ENCODE results near the gene EMP3.

EMP3 gene

GRCh38 chr19:48362716-48363499 is 37.6 kb downstream of the EMP3 start:
- H3K14ac ChIP-seq (ENCODE audit: low read length), result peak overlapping the region; percentile 76
- H3K4me3 ChIP-seq (ENCODE audit: low read depth, low read length), result peak overlapping the region; percentile 66
- peak overlapping the region; percentile 95 for H4K12ac ChIP-seq (ENCODE audit: low read depth, low read length)
- no peak overlapping the region for H3K23ac ChIP-seq (ENCODE audit: low read length)
- H3K18ac ChIP-seq (ENCODE audit: low read length), result peak overlapping the region; percentile 43
- peak; percentile 97 to 98 for DNase-seq
- H2AK5ac ChIP-seq (ENCODE audit: low read length), result peak overlapping the region; percentile 24
- H4K91ac ChIP-seq (ENCODE audit: low read depth, low read length), result peak overlapping the region; percentile 68
- H3K9ac ChIP-seq (ENCODE audit: low read length), result peak overlapping the region; percentile 85
- no peaks in the 10 kb centered on the region for H3K79me2 ChIP-seq (ENCODE audit: control insufficient read depth, insufficient read depth, low read length, poor library complexity)
- H2AFZ ChIP-seq (ENCODE audit: insufficient read depth, low read length, poor library complexity), result peak overlapping the region; percentile 82
- peaks cover 4 to 5% of the 10 kb centered on the region in 2 experiments for H3K4me1 ChIP-seq (ENCODE audit: control insufficient read depth in 1 of 2, insufficient read depth in 2 of 2, low read length in 2 of 2)
- peak overlapping the region; percentile 52 for H3K27ac ChIP-seq (ENCODE audit: low read depth, low read length)
- peak overlapping the region; percentile 78 for H4K8ac ChIP-seq (ENCODE audit: low read depth, low read length)
- no peak overlapping the region for H2BK12ac ChIP-seq (ENCODE audit: low read length)
- H3K27me3 ChIP-seq (ENCODE audit: insufficient read depth, low read length), result no peaks in the 10 kb centered on the region
- H2BK5ac ChIP-seq (ENCODE audit: low read depth, low read length, poor library complexity), result peak overlapping the region; percentile 4
- H3K36me3 ChIP-seq (ENCODE audit: control insufficient read depth in 1 of 2, insufficient read depth in 2 of 2, low read length in 2 of 2), result no peaks in the 10 kb centered on the region
- peaks cover 13% of the 10 kb centered on the region for H3K79me1 ChIP-seq (ENCODE audit: low read length)
- H3K9me3 ChIP-seq (ENCODE audit: insufficient read depth, low read depth, low read length), result peaks cover 3% of the 10 kb centered on the region
- peak overlapping the region; percentile 72 for H3K4me2 ChIP-seq (ENCODE audit: low read length)
- H3K4ac ChIP-seq (ENCODE audit: low read depth, low read length), result peak overlapping the region; percentile 5
- WGBS (ENCODE audit: extremely low coverage, insufficient coverage, insufficient read length), result no CpG with 5 or more reads among the region's 26 CpGs
- peak overlapping the region; percentile 4 for H2BK120ac ChIP-seq (ENCODE audit: insufficient read depth, low read length, poor library complexity)

DNA sequence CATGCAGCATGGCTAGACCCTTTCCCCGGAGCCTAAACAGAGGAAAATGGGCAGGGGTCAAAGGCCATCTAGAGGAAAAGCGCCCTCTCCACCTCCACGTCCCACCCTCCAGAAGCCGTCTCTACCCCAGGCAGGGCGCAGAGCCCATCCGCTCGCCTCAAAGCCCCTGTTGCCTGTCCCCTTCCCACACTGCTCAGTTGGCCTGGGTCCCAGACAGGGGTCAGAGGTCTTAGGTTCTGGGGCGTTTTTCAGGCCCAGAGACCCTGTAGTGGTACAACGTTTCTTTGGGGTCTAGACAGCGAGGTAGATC is 38.1 kb downstream of the EMP3 start:
- Histone ChIP-seq H3K14ac (ENCODE audit: low read length) (peak overlapping the region; percentile 76), H2AK5ac (ENCODE audit: low read length) (peak overlapping the region; percentile 24), H3K36me3 (ENCODE audit: control insufficient read depth in 1 of 2, insufficient read depth in 2 of 2, low read length in 2 of 2) (no peaks in the 10 kb centered on the region), H3K18ac (ENCODE audit: low read length) (peak overlapping the region; percentile 43), H3K4ac (ENCODE audit: low read depth, low read length) (peak overlapping the region; percentile 5), H4K12ac (ENCODE audit: low read depth, low read length) (peak overlapping the region; percentile 95), H2BK12ac (ENCODE audit: low read length) (no peak overlapping the region), H3K4me1 (ENCODE audit: control insufficient read depth in 1 of 2, insufficient read depth in 2 of 2, low read length in 2 of 2) (peaks cover 4 to 5% of the 10 kb centered on the region in 2 experiments), H2BK120ac (ENCODE audit: insufficient read depth, low read length, poor library complexity) (peak overlapping the region; percentile 4), H3K27me3 (ENCODE audit: insufficient read depth, low read length) (no peaks in the 10 kb centered on the region), H3K4me2 (ENCODE audit: low read length) (peak overlapping the region; percentile 72), H3K4me3 (ENCODE audit: low read depth, low read length) (peak overlapping the region; percentile 66), H3K79me1 (ENCODE audit: low read length) (peaks cover 13% of the 10 kb centered on the region), H3K79me2 (ENCODE audit: control insufficient read depth, insufficient read depth, low read length, poor library complexity) (no peaks in the 10 kb centered on the region), H4K8ac (ENCODE audit: low read depth, low read length) (peak overlapping the region; percentile 78), H3K23ac (ENCODE audit: low read length) (no peak overlapping the region), H3K9ac (ENCODE audit: low read length) (peak overlapping the region; percentile 85), H3K9me3 (ENCODE audit: insufficient read depth, low read depth, low read length) (peaks cover 3% of the 10 kb centered on the region), H2BK5ac (ENCODE audit: low read depth, low read length, poor library complexity) (peak overlapping the region; percentile 4), H4K91ac (ENCODE audit: low read depth, low read length) (peak overlapping the region; percentile 68), H3K27ac (ENCODE audit: low read depth, low read length) (peak overlapping the region; percentile 52), H2AFZ (ENCODE audit: insufficient read depth, low read length, poor library complexity) (peak overlapping the region; percentile 82)
- peak in 1 of 2 donors; percentile 54 for DNase-seq
- no CpG with 5 or more reads among the region's 10 CpGs for WGBS (ENCODE audit: extremely low coverage, insufficient coverage, insufficient read length)

DNA sequence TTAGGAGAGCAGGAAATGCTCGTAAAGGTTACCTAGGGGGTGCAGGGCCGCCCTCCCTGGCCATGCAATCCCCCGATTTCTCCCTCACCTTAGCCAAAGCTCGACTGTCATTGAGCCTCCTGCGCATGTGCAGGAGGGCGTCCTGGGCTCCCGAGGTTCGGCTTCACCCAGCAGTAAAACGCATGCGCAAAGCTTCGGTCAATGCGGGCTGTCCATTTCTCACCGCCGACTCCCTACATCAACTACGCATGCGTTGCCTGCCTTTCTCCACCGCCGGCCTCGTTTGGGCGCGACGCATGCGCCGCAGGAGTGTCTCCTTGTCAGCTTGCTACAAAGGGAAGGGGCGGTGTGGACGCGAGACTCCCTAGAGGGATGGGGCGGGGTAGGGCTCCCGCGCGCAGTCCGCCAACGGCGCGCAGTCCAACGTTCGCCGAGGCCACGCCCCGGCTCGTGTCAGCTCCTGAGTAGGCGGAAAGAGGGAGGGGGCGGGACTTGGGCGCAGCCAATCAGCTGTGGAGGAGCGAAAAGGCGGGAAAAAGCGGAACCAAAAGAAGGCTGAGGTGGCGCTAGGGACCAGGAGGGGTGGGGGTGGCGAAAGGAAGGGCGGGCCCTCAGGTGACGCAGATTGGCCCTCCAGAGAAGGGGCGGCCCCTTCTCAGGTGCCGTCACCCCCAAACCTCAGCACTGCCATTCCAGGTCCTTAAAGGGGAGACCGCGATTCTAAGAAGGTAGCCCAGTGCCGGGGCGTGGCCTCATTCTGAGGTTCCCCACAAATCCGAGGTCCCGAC is 38.7 kb downstream of the EMP3 start, which contains the start of the genes SYNGR4 and TMEM143:
TSS of gene SYNGR4 (plus strand) at position 558 of the 788 bp plus-strand sequence. CDS start 1,476 bp downstream, outside the sequence.
TSS of gene TMEM143 (minus strand) at position 131 of the 788 bp plus-strand sequence. CDS start at position 111, 20 bp downstream.
- Histone ChIP-seq H3K9me3 (ENCODE audit: insufficient read depth, low read depth, low read length) (peaks cover 3% of the 10 kb centered on the region), H3K27ac (ENCODE audit: low read depth, low read length) (peak within 1 kb of the TSS; percentile 52), H2BK5ac (ENCODE audit: low read depth, low read length, poor library complexity) (peak within 1 kb of the TSS; percentile 8), H3K36me3 (ENCODE audit: control insufficient read depth in 1 of 2, insufficient read depth in 2 of 2, low read length in 2 of 2) (no peaks in the 10 kb centered on the region), H3K79me2 (ENCODE audit: control insufficient read depth, insufficient read depth, low read length, poor library complexity) (no peaks in the 10 kb centered on the region), H4K91ac (ENCODE audit: low read depth, low read length) (peak within 1 kb of the TSS; percentile 68), H3K14ac (ENCODE audit: low read length) (peak within 1 kb of the TSS; percentile 76), H3K18ac (ENCODE audit: low read length) (peak within 1 kb of the TSS; percentile 43), H4K8ac (ENCODE audit: low read depth, low read length) (peak within 1 kb of the TSS; percentile 78), H3K23ac (ENCODE audit: low read length) (no peak within 1 kb of the TSS), H3K4me1 (ENCODE audit: control insufficient read depth in 1 of 2, insufficient read depth in 2 of 2, low read length in 2 of 2) (peaks cover 4 to 5% of the 10 kb centered on the region in 2 experiments), H2BK120ac (ENCODE audit: insufficient read depth, low read length, poor library complexity) (peak within 1 kb of the TSS; percentile 23), H2AK5ac (ENCODE audit: low read length) (peak within 1 kb of the TSS; percentile 40), H3K27me3 (ENCODE audit: insufficient read depth, low read length) (no peaks in the 10 kb centered on the region), H3K4ac (ENCODE audit: low read depth, low read length) (peak within 1 kb of the TSS; percentile 5), H3K4me2 (ENCODE audit: low read length) (peak within 1 kb of the TSS; percentile 72), H2AFZ (ENCODE audit: insufficient read depth, low read length, poor library complexity) (peak within 1 kb of the TSS; percentile 82), H3K79me1 (ENCODE audit: low read length) (peaks cover 13% of the 10 kb centered on the region), H2BK12ac (ENCODE audit: low read length) (peak within 1 kb of the TSS; percentile 39), H4K12ac (ENCODE audit: low read depth, low read length) (peak within 1 kb of the TSS; percentile 95), H3K9ac (ENCODE audit: low read length) (peak within 1 kb of the TSS; percentile 85), H3K4me3 (ENCODE audit: low read depth, low read length) (peak within 1 kb of the TSS; percentile 66)
- WGBS (ENCODE audit: extremely low coverage, insufficient coverage, insufficient read length), result no CpG with 5 or more reads among the region's 59 CpGs
- DNase-seq, result peak; percentile 100

DNA sequence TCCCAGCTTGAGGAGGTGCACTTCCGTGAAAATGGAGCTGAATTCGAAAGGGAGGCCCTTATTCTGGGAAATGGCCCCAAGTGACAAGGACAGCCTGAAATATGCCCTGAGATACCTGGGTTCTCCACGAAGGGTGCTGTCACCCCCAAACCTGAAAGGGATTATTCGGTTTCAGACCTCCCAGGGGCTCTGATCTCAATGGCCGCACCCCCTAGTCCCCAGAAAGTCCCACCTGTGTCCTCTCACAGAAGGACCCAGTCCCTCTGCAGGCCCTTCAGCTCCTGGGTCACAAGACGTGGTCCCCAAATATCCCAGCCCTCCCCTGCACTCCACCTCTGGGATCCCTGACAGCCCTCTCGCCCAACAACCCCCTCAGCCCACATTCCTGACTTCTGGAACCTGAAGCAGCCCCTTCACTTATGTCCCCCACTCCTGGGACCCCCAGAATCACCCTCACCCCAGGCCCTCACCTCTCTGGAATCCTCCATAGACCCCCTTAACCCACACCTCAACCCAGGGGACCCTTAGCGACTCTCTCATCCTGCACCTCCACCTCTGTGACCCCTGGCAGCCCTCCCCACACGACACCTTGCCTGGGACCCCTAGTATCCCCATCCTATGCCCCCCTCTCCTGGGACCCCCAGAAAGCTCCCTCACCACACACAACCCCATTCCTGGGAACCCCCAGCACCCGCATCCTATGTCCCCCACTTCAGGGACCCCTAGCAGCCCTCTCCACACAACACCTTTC is 39.4 kb downstream of the EMP3 start:
- Histone ChIP-seq H3K23ac (ENCODE audit: low read length) (no peak overlapping the region), H2BK12ac (ENCODE audit: low read length) (peak overlapping the region; percentile 39)
- WGBS (ENCODE audit: extremely low coverage, insufficient coverage, insufficient read length), result no CpG with 5 or more reads among the region's 10 CpGs

More for the DNA sequence above, 39.4 kb downstream of the EMP3 start:
- no peak overlapping the region for H3K9ac ChIP-seq (ENCODE audit: low read length)
- peak overlapping the region; percentile 16 for H3K14ac ChIP-seq (ENCODE audit: low read length)
- peak overlapping the region; percentile 8 for H2BK5ac ChIP-seq (ENCODE audit: low read depth, low read length, poor library complexity)
- no peak overlapping the region for H3K18ac ChIP-seq (ENCODE audit: low read length)
- DNase-seq, result no peak
- peaks cover 3% of the 10 kb centered on the region for H3K9me3 ChIP-seq (ENCODE audit: insufficient read depth, low read depth, low read length)
- peak overlapping the region; percentile 45 for H4K91ac ChIP-seq (ENCODE audit: low read depth, low read length)
- no peaks in the 10 kb centered on the region for H3K79me2 ChIP-seq (ENCODE audit: control insufficient read depth, insufficient read depth, low read length, poor library complexity)
- no peak overlapping the region for H3K4ac ChIP-seq (ENCODE audit: low read depth, low read length)
- no peaks in the 10 kb centered on the region for H3K27me3 ChIP-seq (ENCODE audit: insufficient read depth, low read length)
- peak overlapping the region; percentile 40 for H2AK5ac ChIP-seq (ENCODE audit: low read length)
- no peaks in the 10 kb centered on the region for H3K36me3 ChIP-seq (ENCODE audit: control insufficient read depth in 1 of 2, insufficient read depth in 2 of 2, low read length in 2 of 2)
- peak overlapping the region; percentile 75 for H4K8ac ChIP-seq (ENCODE audit: low read depth, low read length)
- H3K4me1 ChIP-seq (ENCODE audit: control insufficient read depth in 1 of 2, insufficient read depth in 2 of 2, low read length in 2 of 2), result peaks cover 4 to 5% of the 10 kb centered on the region in 2 experiments
- peaks cover 13% of the 10 kb centered on the region for H3K79me1 ChIP-seq (ENCODE audit: low read length)
- H3K4me2 ChIP-seq (ENCODE audit: low read length), result peak overlapping the region; percentile 72
- H2AFZ ChIP-seq (ENCODE audit: insufficient read depth, low read length, poor library complexity), result peak overlapping the region; percentile 50
- peak overlapping the region; percentile 14 for H2BK120ac ChIP-seq (ENCODE audit: insufficient read depth, low read length, poor library complexity)
- peak overlapping the region; percentile 10 for H4K12ac ChIP-seq (ENCODE audit: low read depth, low read length)
- H3K4me3 ChIP-seq (ENCODE audit: low read depth, low read length), result no peak overlapping the region
- H3K27ac ChIP-seq (ENCODE audit: low read depth, low read length), result no peak overlapping the region

Data from trophoblast cell (in vitro differentiated cells and primary cell).